AG09319 (cell line): ENCODE measurements around the gene DCD.

Experiments
- DNase-seq: peaks from one replicate; pipeline ENCODE4 v3.0.0-alpha.2; 2010; ENCODE audit warnings: low read depth; ENCODE audit errors: extremely low read depth
- TF ChIP-seq, protein P1 (sequence below): IDR thresholded peaks from 2 replicates; pipeline ENCODE4 v1.5.1; 2011; ENCODE audit warnings: low read depth, mild to moderate bottlenecking, inconsistent platforms, low read length, moderate library complexity

DCD gene

DNA sequence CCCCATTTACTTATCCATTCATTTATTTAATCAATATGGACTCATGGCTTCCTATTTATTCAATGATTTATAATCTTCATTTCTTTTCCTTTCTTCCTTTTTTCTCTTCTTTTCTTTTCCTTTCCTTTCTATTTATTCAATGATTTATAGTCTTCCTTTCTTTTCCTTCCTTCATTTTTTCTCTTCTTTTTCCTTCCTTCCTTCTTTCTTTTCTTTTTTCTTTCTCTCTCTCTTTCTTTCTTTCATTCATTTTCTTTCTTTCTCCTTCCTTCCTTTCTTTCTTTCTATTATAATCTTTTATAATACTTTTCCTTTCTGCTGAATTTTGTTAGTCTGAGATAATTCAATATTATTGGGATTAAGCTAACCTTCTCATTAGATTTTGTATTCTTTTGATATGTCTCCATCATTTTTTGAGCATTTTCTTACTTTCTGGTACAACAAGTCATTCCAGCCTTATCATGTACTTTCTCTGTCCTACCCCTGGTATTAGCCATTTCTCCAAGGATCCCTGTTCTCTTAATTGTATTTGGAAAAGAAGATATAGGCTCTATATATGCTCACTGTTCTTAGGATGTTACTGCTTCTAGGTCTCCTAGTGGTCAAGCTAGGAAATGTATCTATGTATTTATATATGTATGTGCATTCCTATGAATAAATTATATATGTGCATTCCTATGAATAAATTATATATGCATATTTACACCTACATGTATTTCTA is 25.5 kb downstream of the DCD start:
- TF ChIP-seq, protein P1, sequence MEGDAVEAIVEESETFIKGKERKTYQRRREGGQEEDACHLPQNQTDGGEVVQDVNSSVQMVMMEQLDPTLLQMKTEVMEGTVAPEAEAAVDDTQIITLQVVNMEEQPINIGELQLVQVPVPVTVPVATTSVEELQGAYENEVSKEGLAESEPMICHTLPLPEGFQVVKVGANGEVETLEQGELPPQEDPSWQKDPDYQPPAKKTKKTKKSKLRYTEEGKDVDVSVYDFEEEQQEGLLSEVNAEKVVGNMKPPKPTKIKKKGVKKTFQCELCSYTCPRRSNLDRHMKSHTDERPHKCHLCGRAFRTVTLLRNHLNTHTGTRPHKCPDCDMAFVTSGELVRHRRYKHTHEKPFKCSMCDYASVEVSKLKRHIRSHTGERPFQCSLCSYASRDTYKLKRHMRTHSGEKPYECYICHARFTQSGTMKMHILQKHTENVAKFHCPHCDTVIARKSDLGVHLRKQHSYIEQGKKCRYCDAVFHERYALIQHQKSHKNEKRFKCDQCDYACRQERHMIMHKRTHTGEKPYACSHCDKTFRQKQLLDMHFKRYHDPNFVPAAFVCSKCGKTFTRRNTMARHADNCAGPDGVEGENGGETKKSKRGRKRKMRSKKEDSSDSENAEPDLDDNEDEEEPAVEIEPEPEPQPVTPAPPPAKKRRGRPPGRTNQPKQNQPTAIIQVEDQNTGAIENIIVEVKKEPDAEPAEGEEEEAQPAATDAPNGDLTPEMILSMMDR, result no peak; the same call in 1 of the 2 replicates
- no peak for DNase-seq

DNA sequence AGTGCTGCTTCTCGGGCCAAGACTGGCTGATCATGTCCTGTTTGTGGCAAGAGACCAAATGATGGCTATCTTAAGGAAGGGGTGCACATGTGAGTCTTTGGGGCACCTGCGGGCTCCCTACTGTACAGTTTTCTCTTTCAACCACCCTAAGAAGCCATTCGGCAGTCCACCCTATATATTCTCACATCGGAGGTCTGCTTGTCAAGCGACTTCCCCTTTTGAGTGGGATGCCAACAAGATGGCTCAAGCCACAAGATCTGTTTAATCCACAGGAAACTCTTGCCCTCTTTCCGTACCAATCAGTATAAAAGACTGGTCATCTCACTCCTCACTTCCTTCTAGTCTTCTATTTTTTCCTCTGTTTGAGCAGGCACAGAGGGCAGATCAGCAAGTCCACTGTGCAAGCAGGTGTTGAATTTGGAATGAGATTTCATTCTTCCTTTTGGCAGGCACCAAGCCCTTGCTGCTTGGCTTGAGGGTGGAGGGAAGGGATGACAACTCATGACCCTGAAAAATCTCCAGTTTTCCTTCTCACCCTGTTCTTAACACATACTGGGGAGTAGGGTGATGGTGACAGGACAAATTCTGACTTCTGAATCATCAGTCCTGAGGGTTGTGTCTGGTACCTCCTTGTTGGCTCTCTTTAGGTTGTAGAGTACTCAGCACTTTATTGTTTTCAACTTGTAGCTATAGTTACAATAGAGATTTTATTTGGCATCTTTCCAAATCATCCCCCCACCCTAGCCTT is 31.1 kb downstream of the DCD start:
- no peak for DNase-seq
- TF ChIP-seq, protein P1, result no peak

DNA sequence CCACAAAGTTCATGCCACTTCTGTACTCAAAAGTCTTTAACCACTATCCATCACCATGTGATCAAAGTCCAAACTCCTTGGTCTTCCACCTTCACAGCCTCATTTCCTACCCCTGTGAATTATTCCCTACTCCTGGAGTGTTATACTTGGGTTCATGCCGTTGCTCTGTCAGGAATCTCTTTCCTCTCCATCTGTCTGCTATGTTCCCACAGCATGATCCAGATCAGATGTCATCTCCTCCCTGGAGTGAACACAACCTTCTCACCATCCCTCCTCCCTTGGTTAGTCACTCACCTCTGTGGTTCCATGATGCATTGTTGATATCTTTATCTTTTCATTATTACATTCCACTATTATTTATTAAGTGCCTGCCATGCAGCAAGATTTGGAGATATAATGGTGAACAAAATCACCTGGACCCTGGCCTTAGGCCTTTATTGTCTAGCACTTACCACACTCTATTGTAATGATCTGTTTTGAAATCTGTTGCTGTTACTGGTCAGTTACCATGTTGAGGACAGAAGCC is 35.9 kb downstream of the DCD start:
- TF ChIP-seq, protein P1, result no peak
- no peak for DNase-seq

DNA sequence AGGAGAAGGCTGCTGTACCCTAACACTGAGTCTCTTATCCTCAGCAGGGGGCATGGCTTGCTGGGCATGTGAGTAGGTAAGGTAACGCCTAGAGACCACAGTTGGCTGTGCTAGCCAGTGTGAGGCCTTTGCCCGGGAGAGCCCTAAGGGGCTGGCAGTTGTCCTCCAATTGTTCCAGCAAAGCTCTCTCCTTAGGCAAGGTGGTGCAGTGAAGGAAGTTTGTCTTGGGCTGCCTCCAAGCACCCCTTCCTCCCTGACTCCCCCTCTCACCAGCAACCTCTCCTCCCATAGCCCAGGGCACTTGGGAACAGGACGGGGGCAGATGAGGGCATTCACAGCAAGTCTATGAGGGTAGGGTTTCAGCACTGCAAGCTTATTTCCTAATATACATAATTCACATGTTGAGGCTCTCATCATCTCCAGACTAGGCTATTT is 36.4 kb downstream of the DCD start:
- no peak for DNase-seq
- TF ChIP-seq, protein P1, result no peak

DNA sequence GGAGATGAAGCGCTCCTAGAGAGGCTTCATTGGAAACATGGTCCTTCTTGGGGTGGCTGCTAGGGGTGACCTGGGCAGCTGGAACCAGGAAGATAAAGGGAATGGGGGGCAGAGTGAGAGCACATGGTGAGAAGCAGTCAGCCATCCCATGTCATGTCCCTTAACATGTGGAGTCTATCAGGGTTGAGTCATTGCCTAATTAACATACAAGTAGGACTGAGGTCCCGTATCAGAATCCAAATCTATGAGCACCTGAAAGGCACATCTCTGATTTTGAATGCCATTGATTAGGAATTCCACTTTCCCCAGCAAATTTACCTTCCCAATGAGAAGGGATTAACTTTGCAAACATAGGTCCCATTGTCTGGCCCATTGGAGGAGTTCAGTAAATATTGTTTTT is 39.4 kb downstream of the DCD start:
- TF ChIP-seq, protein P1, result no peak
- DNase-seq, result no peak

DNA sequence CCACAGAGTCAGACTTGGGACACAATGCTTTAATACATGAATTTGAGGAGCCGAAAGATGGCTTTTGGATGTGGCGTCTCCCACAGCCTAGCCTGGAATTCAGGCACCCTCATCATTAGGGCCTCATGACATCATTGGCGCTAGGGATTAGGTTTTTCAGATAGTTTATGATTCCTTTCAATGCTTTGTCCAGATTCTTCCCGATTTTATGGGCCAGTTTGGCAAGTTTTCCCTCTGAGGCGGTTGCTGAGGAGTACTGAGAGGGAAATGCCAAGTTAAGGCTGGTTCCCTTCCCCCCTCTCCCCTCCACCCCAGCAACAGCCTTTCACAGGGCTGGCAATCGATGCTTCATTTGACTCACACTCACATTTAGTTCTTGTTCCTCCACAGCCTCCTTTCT is 40.0 kb downstream of the DCD start:
- TF ChIP-seq, protein P1, result no peak
- no peak for DNase-seq

DNA sequence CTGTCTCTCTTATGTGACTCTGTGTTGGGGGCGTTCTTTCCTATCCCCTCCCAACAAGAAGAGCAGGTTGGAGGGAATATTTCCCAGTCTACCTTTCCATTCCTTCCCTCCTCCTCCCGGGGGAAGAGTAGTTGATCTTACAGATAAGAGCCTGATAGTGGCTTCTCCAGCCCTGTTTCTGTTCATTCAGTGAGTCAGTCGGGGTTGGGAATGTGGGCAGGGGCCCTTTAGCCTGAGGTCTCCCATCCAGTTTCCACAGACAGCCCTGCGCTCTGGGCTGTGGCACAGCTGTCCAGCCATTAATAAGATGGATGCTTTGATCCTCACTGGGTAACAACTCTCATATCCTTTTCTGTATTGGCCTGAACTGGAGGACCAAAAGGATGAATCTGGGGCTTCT is 41.6 kb downstream of the DCD start:
- DNase-seq, result no peak
- TF ChIP-seq, protein P1, result no peak
